ENCODE results near the gene BAHCC1. TPM values are rescaled to one million over a fixed set of nuclear protein-coding genes. Genes with fewer than 3 reads are reported as not detected.

The BAHCC1 gene
- total RNA-seq, 2 donors from 2014 or later, result 41.2 to 69.6 TPM

DNA sequence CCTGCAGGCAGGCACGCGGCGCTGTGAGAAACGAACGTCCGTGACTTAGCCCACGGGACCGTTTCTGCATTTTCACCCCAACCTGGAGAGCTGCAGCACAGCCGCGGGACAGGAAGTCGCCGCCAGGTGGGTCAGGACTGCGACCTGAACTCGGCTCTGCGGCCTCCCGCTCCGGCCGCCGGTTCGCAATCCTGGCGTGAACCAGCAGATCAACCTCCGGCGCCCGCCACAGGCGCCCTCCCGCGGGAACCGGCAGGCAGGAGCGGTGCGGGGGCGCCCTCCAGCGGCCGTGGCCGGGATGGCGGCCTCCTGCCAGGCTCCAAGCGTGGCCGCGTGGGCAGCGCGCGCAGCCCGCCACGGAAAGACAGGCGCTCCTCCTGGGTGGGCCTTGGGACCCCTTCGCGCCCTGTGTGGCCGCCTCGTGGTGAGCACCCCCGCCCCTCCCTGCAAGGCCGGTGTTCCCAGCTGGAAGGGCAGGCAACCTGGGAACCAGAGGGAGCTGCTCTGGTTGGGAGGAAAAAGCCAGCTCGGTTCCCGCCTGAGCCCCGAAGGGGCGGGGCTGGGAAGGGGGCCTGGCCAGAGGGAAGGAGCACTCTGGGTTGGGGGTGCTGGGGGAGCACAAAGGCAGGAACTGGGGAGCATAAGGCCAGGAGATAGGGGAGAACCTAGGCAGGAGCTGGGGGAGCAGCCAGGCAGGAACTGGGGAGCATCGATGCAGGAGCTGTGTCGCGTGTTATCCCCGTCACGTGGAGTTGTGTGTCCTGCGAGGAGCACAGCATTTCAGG, 89.1 kb downstream of the BAHCC1 start:
- H3K36me3 ChIP-seq, result no peaks in the 10 kb centered on the region
- TF ChIP-seq CTCF (IDR thresholded peaks at IDR 0.05), result peak; percentile 99
- peaks cover 11 to 45% of the 10 kb centered on the region in 2 donors for H3K4me1 ChIP-seq (ENCODE audit: control insufficient read depth in 1 of 2, low read depth in 2 of 2)
- no peaks in the 10 kb centered on the region for H3K9me3 ChIP-seq
- H3K27me3 ChIP-seq (replicated peaks; ENCODE audit: insufficient read depth), result no peaks in the 10 kb centered on the region
- H3K4me3 ChIP-seq, result peak overlapping the region; percentile 64
- H3K27ac ChIP-seq, result no peak overlapping the region
- ATAC-seq (ENCODE audit: insufficient number of reproducible peaks, low FRiP score, low read depth) (no peak), DNase-seq (ENCODE audit: low spot score) (peak; percentile 40)

DNA sequence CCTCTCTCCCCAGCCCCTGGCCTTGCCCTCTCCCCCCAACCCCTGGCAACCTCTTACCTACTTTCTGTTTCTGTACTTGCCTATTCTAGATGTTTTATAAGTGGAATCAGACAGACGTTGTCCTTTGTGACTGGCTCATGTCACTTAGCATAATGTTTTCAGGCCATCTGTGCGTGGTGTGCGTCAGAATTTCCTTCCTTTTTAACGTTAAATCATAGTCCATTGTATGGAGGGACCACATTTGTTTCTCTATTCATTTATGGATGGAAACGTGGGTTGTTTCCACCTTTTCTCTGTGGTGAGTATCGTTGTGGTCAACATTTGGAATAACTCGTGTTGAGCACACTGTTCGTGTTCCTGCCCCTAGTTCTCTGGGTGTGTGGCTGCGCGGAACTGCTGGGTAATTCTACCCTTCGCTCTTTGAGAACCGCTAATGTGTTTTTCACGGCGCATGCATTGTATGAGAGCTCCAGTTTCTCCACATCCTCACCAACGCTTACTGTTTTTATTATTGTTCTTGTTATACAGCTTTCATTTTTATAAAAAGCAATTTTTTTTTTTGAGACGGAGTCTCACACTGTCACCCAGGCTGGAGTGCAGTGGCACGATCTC, 91.0 kb downstream of the BAHCC1 start:
- DNase-seq (ENCODE audit: low spot score), result no peak
- peaks cover 11 to 26% of the 10 kb centered on the region in 2 donors for H3K4me1 ChIP-seq (ENCODE audit: control insufficient read depth in 1 of 2, low read depth in 2 of 2)

GRCh38 chr17:81487089-81487486, 91.8 kb downstream of the BAHCC1 start:
- no peak for DNase-seq (ENCODE audit: low spot score)
- Histone ChIP-seq H3K27me3 (replicated peaks; ENCODE audit: insufficient read depth) (no peaks in the 10 kb centered on the region), H3K4me3 (peak overlapping the region; percentile 89), H3K4me1 (ENCODE audit: control insufficient read depth in 1 of 2, low read depth in 2 of 2) (peaks cover 8 to 26% of the 10 kb centered on the region in 2 donors), H3K27ac (no peak overlapping the region), H3K9me3 (no peaks in the 10 kb centered on the region), H3K36me3 (no peaks in the 10 kb centered on the region)
- no peak for TF ChIP-seq CTCF (IDR thresholded peaks at IDR 0.05)
- no peak for ATAC-seq (ENCODE audit: insufficient number of reproducible peaks, low FRiP score, low read depth)

More for the DNA sequence above, 91.0 kb downstream of the BAHCC1 start:
- no peak for TF ChIP-seq CTCF (IDR thresholded peaks at IDR 0.05)
- ATAC-seq (ENCODE audit: insufficient number of reproducible peaks, low FRiP score, low read depth), result no peak
- no peaks in the 10 kb centered on the region for H3K36me3 ChIP-seq
- H3K27me3 ChIP-seq (replicated peaks; ENCODE audit: insufficient read depth), result no peaks in the 10 kb centered on the region
- H3K27ac ChIP-seq, result no peak overlapping the region
- no peaks in the 10 kb centered on the region for H3K9me3 ChIP-seq
- H3K4me3 ChIP-seq, result no peak overlapping the region

GRCh38 chr17:81487487-81488275, 92.4 kb downstream of the BAHCC1 start:
- Histone ChIP-seq H3K27me3 (replicated peaks; ENCODE audit: insufficient read depth) (no peaks in the 10 kb centered on the region), H3K4me3 (peak overlapping the region; percentile 89), H3K4me1 (ENCODE audit: control insufficient read depth in 1 of 2, low read depth in 2 of 2) (peaks cover 8 to 26% of the 10 kb centered on the region in 2 donors), H3K36me3 (no peaks in the 10 kb centered on the region), H3K9me3 (no peaks in the 10 kb centered on the region), H3K27ac (peak overlapping the region; percentile 57 to 77)
- DNase-seq (ENCODE audit: low spot score), result no peak
- peak; percentile 64 for ATAC-seq (ENCODE audit: insufficient number of reproducible peaks, low FRiP score, low read depth)
- no peak for TF ChIP-seq CTCF (IDR thresholded peaks at IDR 0.05)
